GM21515 (cell line): ENCODE results near the gene NPFFR1.

Source experiments
- ATAC-seq: cut with Tn5 transposase; IDR thresholded peaks from one replicate; pipeline ENCODE4 v1.9.1; 2021; ENCODE audit not compliant: unreplicated experiment

The NPFFR1 gene

GRCh38 chr10:70315276-70315675 lies 31.5 kb upstream of the NPFFR1 start:
- ATAC-seq, result no peak

GRCh38 chr10:70312972-70313371 lies 29.2 kb upstream of the NPFFR1 start:
- ATAC-seq, result no peak

GRCh38 chr10:70312249-70312648 lies 28.4 kb upstream of the NPFFR1 start:
- ATAC-seq, result no peak

GRCh38 chr10:70311698-70312097 lies 27.9 kb upstream of the NPFFR1 start:
- no peak for ATAC-seq

GRCh38 chr10:70309661-70310060 lies 25.9 kb upstream of the NPFFR1 start:
- no peak for ATAC-seq

- ATAC-seq, result no peak
These were observed 24.6 kb upstream of the NPFFR1 start for GRCh38 chr10:70308121-70309060.

- no peak for ATAC-seq
These were observed 23.2 kb upstream of the NPFFR1 start for GRCh38 chr10:70306886-70307520.

- ATAC-seq, result no peak
These were observed 22.4 kb upstream of the NPFFR1 start for GRCh38 chr10:70306181-70306705.

- no peak for ATAC-seq
These were observed 19.9 kb upstream of the NPFFR1 start for GRCh38 chr10:70303730-70304129.

- no peak for ATAC-seq
These were observed 18.5 kb upstream of the NPFFR1 start for GRCh38 chr10:70302292-70302691.

- no peak for ATAC-seq
These were observed 17.2 kb upstream of the NPFFR1 start for GRCh38 chr10:70300908-70301597.

- no peak for ATAC-seq
These were observed 16.7 kb upstream of the NPFFR1 start for GRCh38 chr10:70300461-70300860.

- no peak for ATAC-seq
These were observed 16.1 kb upstream of the NPFFR1 start for GRCh38 chr10:70299876-70300275.

- no peak for ATAC-seq
These were observed 14.6 kb upstream of the NPFFR1 start for GRCh38 chr10:70298393-70298792.

GRCh38 chr10:70297224-70297623 lies 13.4 kb upstream of the NPFFR1 start:
- no peak for ATAC-seq

- ATAC-seq, result no peak
These were observed 12.6 kb upstream of the NPFFR1 start for GRCh38 chr10:70296406-70296899.

GRCh38 chr10:70295926-70296325 lies 12.1 kb upstream of the NPFFR1 start:
- ATAC-seq, result no peak

GRCh38 chr10:70295321-70295720 lies 11.5 kb upstream of the NPFFR1 start:
- ATAC-seq, result no peak

GRCh38 chr10:70293169-70293843 lies 9.5 kb upstream of the NPFFR1 start:
- peak; percentile 97 for ATAC-seq

GRCh38 chr10:70292004-70292403 lies 8.2 kb upstream of the NPFFR1 start:
- ATAC-seq, result no peak

- no peak for ATAC-seq
These were observed 5.9 kb upstream of the NPFFR1 start for GRCh38 chr10:70289739-70290138.
